HG03066 (cell line): ENCODE results near the gene RIMS4.
"Not testable (repeated sequence)": the region's sequence is repeated elsewhere in the genome, so short reads cannot be mapped to it uniquely, and the experiment has no call there.

Source experiments
- ATAC-seq: cut with Tn5 transposase; IDR thresholded peaks from one replicate; pipeline ENCODE4 v1.9.1; 2021; ENCODE audit warnings: low read depth; ENCODE audit not compliant: unreplicated experiment

The RIMS4 gene

GRCh38 chr20:44830995-44831394 lies 20.6 kb upstream of the RIMS4 start:
- ATAC-seq, result no peak

- ATAC-seq, result no peak
Measured at GRCh38 chr20:44830523-44830922, 20.2 kb upstream of the RIMS4 start.

- no peak for ATAC-seq
Measured at GRCh38 chr20:44829688-44830087, 19.3 kb upstream of the RIMS4 start.

GRCh38 chr20:44828640-44829039 lies 18.3 kb upstream of the RIMS4 start:
- ATAC-seq, result no peak

GRCh38 chr20:44827401-44827800 lies 17.1 kb upstream of the RIMS4 start:
- ATAC-seq, result no peak

- ATAC-seq, result not testable (repeated sequence)
Measured at GRCh38 chr20:44821576-44821975, 11.2 kb upstream of the RIMS4 start.

GRCh38 chr20:44819936-44820335 lies 9.6 kb upstream of the RIMS4 start:
- ATAC-seq, result no peak

- no peak for ATAC-seq
Measured at GRCh38 chr20:44817143-44817910, 7.0 kb upstream of the RIMS4 start.

GRCh38 chr20:44814937-44815336 lies 4.6 kb upstream of the RIMS4 start:
- no peak for ATAC-seq

- no peak for ATAC-seq
Measured at GRCh38 chr20:44811150-44811685, 872 bp upstream of the RIMS4 start.

GRCh38 chr20:44810061-44810390 lies 320 bp downstream of the RIMS4 start:
- no peak for ATAC-seq

- no peak for ATAC-seq
Measured at GRCh38 chr20:44809380-44810060, 826 bp downstream of the RIMS4 start.

- no peak for ATAC-seq
Measured at GRCh38 chr20:44807684-44808056, 2.7 kb downstream of the RIMS4 start.

- no peak for ATAC-seq
Measured at GRCh38 chr20:44807051-44807683, 3.2 kb downstream of the RIMS4 start.

GRCh38 chr20:44805979-44806620 lies 4.2 kb downstream of the RIMS4 start:
- no peak for ATAC-seq

- ATAC-seq, result no peak
Measured at GRCh38 chr20:44805335-44805978, 4.9 kb downstream of the RIMS4 start.

GRCh38 chr20:44803383-44803941 lies 6.9 kb downstream of the RIMS4 start:
- no peak for ATAC-seq

GRCh38 chr20:44802702-44803101 lies 7.6 kb downstream of the RIMS4 start:
- ATAC-seq, result no peak

- ATAC-seq, result no peak
Measured at GRCh38 chr20:44800391-44801046, 9.8 kb downstream of the RIMS4 start.

- no peak for ATAC-seq
Measured at GRCh38 chr20:44799691-44800090, 10.7 kb downstream of the RIMS4 start.
